ENCODE results near the gene DLST.

Gene DLST

DNA sequence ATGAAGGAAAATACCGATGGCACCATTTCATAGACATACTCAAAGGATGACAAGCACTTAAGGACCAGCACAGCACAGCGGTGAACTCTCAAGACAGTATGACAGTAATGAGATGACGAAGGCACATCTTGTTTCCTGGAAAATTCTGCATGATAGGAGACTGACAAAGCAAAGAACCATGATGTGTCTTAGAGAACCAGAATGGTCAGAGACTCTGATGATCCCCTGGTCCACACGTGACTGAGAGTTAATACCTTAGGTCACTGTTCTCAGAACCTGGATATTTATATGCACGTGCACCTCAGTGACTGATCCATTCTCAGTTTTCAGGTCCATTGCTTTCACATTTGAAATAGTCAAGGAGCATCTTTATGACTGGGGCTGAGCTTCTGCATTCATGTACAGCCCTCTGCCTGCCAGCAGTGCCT, 41.1 kb upstream of the DLST start:
- TF ChIP-seq CTCF (IDR thresholded peaks at IDR 0.05; ENCODE audit: insufficient read depth, low read depth, low read length, missing control alignments): no peak
- no peak for DNase-seq (ENCODE audit: low read depth)
- H3K4me3 ChIP-seq (ENCODE audit: low read length): no peak overlapping the region

GRCh38 chr14:74841230-74842207, 40.2 kb upstream of the DLST start:
- no peak for DNase-seq (ENCODE audit: low read depth)
- H3K4me3 ChIP-seq (ENCODE audit: low read length): no peak overlapping the region
- TF ChIP-seq CTCF (IDR thresholded peaks at IDR 0.05; ENCODE audit: insufficient read depth, low read depth, low read length, missing control alignments): no peak

DNA sequence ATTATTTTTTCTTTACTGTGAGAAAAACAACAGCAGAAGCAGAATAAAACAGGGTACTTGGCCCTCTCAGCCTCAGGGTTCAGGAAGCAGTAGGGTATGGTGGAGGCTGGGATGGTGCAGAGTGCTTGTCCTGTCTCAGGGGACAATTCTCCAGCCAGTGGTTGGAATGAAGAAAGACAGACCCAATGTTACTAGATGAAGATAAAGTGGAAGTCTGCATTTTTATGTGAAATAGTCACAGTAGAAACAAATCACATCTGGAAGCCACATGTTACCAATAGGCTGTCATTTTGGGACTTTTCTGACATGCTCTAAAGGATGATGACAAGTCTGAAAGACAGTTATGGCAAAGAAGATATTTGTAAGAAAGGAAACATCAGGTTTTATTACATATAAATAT, 38.1 kb upstream of the DLST start:
- H3K4me3 ChIP-seq (ENCODE audit: low read length): no peak overlapping the region
- no peak for TF ChIP-seq CTCF (IDR thresholded peaks at IDR 0.05; ENCODE audit: insufficient read depth, low read depth, low read length, missing control alignments)
- no peak for DNase-seq (ENCODE audit: low read depth)

DNA sequence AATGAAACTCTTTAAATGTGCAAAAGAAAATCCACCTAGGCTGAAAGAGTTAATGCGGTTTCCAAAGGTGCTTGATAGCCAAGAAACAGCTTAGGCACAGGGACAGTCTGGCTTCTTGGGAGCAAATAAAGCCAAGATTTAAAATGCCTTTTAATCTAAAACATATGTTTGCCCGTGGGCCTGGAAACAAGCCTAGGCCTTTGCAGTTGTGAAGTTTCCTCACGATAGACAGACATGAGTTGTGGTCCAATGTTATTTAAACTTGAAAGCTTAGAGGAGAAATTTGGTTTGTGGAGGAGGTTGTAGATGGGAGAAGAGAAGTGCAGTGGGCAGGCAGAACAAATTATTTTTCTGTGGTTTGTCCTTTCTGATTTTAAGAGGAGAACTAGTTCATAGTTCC, 35.5 kb upstream of the DLST start:
- no peak for TF ChIP-seq CTCF (IDR thresholded peaks at IDR 0.05; ENCODE audit: insufficient read depth, low read depth, low read length, missing control alignments)
- H3K4me3 ChIP-seq (ENCODE audit: low read length): no peak overlapping the region
- DNase-seq (ENCODE audit: low read depth): no peak

DNA sequence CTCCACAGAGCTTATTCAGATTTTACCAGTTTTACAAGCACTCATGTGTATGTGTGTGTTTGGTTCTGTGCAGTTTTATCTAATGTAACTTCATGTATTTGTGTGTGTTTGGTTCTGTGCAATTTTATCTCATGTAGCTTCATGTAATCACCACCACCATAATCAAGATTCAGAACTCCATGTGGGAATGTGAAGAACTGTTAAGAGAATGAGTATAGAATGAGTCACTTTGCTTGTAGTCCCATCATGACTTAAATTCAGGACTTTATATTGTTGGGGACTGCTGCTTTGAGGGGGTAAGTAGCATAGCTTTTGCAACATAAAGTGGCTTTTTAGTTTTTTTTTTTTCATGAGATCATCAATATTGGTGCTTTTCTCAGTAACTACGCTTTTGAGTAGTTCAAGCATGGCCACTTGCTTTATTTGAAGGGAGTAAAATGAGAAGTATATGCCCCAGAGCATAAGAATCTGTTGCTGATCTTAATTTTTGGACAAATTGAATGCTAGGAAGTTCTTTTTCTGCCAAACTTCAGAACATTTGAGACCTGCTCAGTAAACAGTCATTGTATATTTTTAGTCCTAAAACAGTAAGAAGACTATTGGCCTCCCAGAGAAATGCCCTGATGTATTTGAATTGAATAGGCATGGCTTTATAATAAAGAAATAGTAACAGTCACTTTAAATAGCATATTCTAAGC, 34.6 kb upstream of the DLST start:
- no peak overlapping the region for H3K4me3 ChIP-seq (ENCODE audit: low read length)
- TF ChIP-seq CTCF (IDR thresholded peaks at IDR 0.05; ENCODE audit: insufficient read depth, low read depth, low read length, missing control alignments): no peak
- DNase-seq (ENCODE audit: low read depth): peak; percentile 40

- peak; percentile 57 for DNase-seq (ENCODE audit: low read depth)
- no peak overlapping the region for H3K4me3 ChIP-seq (ENCODE audit: low read length)
- TF ChIP-seq CTCF (IDR thresholded peaks at IDR 0.05; ENCODE audit: insufficient read depth, low read depth, low read length, missing control alignments): no peak
Observed at GRCh38 chr14:74848768-74849167, 32.9 kb upstream of the DLST start.
